GM21576 (cell line): Measurements from ENCODE around the gene ACTR6.
"Not testable (repeated sequence)": the region's sequence is repeated elsewhere in the genome, so short reads cannot be mapped to it uniquely, and the experiment has no call there.

Experiments used
- ATAC-seq: cut with Tn5 transposase; IDR thresholded peaks from one replicate; pipeline ENCODE4 v1.9.1; 2021; ENCODE audit warnings: mild to moderate bottlenecking, moderate library complexity; ENCODE audit not compliant: unreplicated experiment

ACTR6 gene

DNA sequence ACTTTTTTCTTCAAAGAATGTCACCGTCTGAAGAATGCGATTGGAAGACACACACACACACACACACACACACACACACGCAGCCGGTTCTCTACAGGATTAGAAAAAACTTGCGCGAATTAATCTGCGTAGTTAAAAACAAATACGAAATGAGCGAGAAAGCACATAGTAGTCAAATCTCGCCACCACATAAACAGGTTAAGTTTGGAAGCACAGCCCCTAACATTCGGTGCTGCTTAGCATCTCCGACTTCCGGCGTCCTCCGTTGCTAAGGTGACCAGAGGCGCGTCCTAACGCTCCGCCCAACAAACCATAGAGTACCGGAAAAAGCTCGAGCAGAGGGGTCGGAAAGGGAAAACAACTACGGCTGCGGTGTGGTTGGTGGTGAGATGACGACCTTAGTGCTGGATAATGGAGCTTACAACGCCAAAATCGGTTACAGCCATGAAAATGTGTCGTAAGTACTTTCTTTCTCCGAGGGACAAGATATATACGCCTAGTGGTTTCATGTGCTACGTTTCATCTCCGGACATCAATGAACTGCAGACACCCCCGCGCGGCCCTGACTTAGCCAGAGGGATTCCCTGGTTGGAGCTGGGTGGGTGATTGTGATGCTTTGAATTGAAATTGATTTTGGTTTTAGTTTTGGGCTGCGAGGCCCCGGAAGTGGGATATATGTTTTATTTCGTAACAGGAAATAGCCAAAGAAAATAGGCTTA, at the start of gene ACTR6:
ACTR6 (plus strand) TSS at position 353 of the 719 bp plus-strand sequence; CDS start at position 390, 37 bp downstream.
- ATAC-seq = peak; percentile 88

DNA sequence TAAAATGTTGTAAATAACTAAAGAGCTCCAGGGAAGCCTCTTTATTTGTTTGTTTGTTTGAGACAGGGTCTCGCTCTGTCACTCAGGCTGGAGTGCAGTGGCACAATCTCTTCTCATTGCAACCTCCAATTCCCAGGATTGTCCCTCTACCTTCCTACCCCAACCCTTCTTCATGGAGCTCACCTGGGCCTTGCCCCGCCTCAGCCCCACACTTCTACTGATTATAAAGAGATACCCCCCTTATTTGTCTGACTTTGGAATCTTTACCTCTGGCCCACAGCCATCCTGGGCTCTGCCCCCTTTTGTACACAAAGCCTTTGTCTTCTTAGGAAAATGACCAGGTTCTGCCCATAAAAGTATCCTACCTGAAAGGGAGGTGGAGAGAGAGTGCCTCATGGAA, 48.8 kb upstream of the ACTR6 start:
- no peak for ATAC-seq

DNA sequence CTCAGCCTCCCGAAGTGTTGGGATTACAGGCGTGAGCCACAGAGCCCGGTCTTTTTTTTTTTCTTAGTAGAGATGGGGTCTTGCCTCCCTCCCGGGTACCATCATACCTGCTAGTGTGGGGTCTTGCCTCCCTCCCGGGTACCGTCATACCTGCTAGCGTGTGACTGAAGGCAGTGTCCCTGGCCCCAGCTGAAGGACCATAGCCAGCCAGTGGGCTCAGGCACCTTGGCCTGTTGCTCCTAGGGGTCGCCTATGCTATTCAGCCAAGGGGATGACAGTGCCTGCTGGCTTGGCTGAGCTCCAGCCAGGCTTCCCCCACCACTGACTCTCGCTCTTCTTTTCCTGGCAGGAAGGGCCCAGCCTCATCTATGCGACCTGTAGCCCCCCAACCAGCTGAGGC, 47.5 kb upstream of the ACTR6 start:
- ATAC-seq = no peak

DNA sequence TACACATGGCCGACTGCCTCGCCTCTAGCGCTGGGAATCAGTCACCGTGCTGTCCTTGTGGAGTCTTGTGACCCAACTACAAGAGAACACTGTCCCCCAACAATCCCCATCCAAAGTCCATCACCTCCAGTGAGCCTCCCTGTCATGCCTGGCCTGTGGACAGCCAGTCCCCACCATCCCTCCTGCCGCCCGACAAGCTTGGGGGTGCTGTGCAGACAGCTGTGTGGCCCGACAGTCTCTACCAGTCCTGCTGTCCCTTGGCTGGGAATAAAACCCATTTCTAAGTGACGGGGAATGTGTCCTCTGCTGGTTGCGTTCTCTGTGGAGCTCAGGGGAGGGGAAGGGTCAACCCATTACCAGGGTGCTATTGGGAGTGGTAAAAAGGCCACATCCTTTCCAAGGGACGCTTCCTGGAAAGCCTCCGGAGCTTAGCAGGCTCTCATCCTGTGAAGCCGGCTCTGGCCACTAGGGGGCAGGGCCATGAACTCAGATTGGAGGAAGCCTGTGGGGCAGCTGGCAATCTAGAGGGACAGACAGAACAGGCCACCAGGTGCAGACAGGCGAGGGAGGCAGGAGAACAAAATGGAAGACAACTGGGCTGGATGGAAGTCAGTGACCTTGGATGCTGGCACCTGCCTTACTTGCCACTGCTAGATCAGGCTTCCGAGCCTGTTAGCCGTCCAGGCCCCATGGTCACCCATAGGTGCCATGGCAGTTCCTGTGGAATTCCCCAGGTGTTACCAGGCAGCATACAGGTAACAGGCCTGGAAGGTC, 46.0 kb upstream of the ACTR6 start:
- ATAC-seq = peak; percentile 77

DNA sequence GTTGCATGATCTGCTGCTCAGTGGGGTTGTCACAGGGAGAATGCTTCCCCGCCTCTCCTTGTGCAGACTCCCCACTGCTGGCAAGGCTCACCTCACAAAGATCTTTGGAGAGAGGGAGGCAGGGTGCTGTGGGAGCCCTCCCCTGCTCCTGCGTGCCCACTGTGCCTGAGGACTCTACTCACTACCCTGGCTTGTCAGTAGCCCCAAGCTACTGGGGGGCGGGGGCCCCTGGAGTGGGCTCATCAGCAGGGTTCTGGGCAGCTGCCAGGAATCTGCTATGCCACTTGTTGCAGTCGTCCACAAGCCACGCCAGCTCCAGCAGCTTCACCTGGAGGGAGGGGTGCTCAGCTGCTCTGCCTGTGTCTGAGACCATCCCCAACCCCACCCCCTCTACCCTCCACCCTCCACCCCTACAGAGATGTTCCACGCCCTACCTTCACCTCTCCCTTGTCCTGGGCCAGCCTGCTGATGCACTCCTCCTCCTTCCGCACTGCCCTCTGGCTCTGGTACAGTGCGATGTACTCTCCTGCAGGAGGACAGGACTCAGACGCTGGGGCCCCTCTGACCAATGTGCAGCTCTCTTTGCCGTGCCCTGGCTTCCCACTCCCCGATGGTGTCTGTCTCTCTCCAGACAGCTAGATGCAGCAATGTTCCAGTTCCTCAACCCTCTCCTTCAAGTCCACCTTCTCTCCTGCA, 43.7 kb upstream of the ACTR6 start:
- ATAC-seq = no peak

DNA sequence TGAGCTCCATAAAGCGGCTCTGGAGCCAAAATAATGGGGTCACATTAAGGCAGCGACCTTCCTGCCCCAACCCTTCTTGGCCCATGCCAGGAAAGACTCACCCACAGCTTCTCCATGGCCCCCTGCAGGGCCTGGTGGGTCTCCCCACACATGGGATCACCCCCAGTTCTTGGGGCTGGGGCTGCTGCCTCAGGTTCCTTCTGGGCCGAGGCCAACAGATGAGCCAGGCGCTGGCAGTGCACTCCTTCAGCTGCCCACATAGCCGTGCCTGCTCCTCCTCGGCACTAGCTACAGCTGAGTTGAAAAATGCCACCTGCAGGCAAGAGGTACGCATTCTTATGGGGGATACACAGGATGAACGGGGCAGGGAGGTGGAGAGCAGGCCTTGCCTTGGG, 43.2 kb upstream of the ACTR6 start:
- ATAC-seq = no peak

DNA sequence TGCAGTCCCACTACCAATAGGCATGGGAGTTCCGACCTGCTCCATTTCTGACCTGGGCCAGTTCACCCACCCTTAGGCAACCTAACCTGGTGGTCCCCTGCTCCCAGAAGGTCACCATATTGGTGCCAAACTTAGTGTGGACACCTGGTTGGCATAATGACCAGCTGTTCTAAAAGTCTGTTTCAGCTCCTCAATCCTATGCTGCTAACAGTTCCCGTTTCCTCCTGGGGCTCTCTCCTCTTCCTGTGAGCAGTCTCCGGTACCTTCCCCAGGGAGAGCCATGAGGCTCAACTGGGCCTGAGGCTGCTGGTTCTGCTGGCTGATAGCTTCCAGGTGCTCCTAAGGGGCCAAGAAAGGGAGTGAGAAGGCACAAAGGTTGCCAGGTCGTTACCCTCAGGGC, 42.1 kb upstream of the ACTR6 start:
- no peak for ATAC-seq

DNA sequence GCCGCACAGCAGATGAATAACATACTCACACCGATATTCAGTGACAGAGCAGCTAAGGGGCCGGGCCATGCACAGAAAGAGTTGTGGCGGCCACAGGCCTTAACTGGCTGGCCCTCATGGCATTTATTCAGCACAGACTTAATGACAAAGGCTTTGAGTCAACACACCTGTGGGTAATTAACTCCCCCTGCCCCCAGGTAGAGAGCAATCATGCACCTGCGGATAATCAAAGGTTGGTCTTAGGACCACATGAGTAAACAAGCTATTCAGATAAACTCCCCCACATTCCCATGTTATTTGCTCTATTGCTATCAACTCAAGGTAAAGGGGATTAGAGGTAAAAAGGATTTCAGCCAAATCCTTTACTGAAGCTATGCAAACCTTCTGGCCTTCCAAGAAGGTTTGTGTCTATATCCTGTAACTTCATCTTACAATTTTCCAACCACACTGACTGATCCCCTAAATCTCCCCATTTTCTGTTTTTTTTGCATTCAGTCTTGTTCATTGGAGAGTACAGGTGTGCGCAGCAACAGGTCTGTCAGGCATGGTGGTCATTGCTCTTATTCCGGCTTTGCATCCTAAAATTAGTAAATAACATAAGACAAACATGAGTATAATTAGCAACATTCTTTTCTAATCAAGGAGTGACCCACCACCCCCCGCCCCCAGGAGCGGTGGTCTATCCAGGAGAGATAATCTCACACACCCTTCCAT, 41.1 kb upstream of the ACTR6 start:
- no peak for ATAC-seq

DNA sequence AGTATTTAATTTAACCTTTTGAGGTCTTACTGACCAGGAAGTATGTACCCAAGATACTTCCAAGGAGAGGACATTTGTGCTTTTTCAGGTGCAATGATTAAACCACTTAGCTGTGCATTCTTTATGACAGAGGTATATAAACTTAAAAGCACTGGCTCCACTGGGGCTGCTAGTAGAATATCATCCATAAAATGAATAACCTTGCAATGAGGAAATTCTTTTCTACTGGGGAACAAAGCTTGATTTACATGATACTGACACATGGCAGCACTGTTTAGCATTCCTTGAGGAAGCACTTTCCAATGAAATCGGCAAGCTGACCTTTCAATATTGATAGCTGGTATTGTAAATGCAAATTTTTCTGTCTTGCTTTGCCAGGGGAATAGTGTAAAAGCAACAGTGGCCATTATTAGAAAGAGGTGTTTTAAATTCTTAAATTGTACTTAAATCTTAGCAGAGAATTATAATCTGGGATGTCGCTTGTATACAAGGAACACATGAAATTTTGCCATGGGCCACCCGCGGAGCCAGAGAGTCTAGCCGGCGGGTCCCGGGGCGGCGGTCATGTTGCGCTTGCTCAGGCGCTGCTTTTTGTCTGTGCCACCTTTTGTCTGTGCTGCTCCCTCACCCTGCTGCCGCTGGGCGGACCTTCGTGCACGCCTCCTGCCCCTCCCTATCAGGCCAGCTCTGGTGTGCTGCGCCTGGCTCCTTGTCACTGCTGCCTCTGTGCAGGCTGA, 37.0 kb upstream of the ACTR6 start:
- ATAC-seq = peak; percentile 100

DNA sequence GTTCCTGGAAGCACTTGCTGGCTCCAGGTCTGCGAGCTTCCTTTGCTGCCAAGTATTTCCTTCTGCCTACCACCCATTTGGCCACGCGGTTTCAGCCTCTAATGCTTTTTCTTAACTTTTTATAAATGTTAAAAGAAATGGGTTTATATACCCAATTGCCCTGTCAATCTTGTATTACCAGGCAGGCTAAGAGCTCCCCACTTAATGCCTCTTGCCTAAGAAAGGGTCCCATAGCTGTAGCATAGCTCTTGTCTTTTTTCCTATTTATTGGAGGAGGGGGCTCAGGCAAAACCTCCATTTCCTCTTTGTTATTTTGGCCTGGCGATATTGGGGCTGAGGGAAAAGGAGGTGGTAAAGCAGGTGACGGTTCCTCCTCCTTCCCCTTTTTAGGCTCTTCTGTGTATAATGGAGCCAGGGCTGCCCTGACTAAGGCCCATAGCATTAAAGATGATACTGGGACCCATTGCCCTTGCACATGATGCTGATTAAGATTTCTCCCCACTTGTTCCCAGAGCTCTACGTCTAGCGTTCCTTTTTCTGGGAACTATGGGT, 36.4 kb upstream of the ACTR6 start:
- peak; percentile 8 for ATAC-seq

DNA sequence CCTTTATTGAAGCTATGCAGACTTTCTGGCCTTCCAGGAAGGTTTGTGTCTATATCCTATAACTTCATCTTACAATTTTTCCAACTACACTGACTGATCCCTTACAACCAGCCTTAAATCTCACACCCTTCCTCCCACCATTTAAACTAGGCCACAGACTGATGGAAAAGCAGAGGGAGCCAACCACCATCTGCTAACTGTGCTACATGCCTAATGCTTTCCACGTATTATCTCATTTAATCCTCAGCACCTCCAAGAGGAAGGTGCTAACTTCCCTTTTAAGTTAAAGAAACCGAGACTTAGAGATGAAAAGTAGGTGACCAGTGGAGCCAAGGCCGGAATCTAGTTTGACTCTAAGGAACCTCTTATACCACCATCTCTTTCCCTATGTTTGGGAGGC, 35.3 kb upstream of the ACTR6 start:
- no peak for ATAC-seq

DNA sequence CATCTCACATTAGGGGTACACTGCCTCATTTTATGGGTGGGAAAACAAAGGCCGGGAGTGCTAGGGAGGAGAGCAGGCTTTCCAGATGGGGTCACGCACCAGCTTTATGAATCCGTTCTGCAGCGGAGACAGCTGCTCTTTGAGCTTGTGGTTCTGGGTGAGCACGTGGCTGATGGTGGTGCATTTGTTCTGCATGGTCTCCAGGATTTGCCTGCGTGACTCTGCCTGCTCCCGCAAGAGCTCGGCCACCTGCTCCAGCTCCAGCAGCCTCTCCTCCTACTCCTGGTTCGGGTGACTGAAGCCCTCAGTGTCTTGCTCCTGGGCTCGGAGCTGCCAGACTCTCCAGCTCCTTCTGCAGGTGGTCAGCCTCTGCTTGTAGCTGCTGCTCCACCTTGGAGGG, 34.4 kb upstream of the ACTR6 start:
- no peak for ATAC-seq

DNA sequence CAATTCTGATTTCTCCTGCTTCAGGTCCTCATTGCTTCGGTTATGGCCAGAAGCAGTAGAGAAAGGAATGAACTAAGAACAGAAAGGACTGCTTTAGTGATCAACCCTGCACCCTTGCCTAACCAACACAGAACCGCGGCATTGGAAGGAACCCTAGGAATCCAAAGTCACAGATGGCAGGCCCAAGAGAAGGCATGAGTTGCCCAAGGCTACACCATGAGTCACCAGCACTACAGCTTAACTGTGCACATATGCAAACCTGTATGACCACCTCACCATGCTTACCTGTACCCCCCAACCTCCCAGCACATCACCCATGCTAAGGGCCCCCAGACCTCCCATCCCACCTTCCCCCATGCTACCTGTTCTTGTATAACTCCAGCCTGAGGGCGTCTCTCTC, 32.1 kb upstream of the ACTR6 start:
- ATAC-seq = no peak

DNA sequence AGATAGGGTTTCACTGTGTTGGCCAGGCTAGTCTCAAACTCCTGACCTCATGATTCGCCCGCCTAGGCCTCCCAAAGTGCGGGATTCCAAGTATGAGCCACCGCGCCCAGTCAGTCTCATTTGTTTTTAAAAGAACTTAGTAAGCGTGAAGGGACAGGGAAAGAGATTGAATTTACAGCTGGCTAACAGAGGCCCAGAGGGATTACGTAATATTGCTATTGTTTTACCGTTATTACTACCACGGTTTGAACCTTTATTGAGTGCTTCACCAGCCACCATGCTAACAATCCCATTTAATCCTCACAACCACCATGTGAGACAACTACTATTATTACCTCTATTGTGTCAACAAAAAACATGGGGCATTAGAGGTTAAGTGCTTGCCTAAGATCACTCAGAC, 31.3 kb upstream of the ACTR6 start:
- ATAC-seq = no peak

DNA sequence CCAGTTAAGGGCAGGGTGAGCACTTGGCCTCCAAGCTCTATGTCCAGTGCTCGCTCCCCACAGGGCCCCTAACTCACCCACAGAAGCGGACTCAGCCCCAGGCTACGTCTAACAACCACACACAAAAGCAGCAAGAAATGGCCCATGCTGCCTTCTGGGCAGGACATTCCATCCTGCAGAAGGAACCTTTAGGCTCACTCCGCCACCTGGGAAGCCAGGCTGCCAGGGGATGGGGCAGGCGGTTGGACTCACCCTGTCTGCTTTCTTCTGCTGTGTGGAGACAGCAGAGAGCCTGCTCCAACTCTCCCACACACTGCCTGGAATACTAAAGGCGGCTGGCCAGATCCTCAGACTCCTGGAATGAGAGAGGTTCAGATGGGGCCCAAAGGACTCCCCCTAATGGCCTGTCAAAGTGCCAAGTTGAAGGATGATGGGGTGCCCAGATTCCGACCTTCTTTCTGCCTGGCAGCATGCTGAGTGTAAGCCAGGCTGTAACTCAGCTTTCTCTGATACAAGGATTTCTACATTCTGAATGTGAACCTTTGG, 30.2 kb upstream of the ACTR6 start:
- no peak for ATAC-seq

DNA sequence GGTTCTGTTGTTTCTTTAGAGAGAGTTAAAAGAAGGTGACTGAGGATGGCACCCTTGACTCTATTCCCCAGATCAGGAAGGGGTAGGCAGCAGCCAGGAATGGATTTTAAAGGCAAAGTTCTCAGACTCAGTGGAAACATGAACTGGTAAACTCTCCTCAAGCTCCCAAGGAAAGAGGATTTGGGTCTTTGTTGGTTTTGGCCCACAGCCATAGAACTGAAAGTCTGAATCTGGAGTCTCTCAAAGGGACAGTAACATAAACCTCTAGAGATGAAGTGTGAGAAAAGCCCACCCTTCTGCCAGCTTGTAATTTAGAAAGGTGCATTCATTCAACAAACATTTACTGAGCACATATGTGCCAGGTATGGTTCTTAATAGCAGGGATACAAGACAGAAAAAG, 29.4 kb upstream of the ACTR6 start:
- ATAC-seq = no peak

DNA sequence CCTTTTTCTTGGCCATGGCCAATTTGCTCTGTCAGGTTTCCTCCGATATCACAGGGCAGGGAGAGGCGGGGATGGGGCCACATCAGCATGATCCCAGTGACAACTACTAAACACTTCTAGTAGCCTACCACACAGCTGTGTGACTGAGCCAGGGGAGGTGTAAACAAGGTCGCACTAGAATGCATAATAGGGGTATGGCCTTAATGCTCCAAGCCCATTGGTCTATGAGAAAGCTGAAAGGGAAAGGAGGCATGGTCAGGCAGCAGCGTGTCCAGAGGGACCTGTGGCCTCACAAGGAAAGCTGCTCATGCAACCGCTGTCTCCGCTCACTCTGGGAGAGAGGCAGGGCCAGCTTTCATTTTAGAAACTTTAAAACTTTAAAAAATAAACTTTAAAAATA, 27.5 kb upstream of the ACTR6 start:
- ATAC-seq = no peak

DNA sequence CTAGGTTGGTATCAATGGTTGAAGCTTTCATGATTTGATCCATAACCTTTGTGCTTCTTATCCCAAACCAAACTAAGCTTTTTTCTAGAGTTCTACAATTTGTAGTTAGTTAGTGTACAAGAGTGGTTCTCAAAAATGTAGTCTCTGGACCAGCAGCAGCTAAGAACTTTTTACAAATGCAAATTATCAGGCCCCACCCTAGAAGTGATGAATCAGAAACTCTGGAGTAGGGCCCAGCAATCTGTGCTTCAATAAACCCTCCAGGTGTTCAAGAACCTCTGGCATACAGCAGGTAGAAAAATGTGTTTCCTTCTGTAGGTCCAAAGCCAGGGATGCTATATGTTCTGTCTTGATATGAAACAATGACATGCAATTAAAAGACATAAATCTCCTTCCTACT, 26.1 kb upstream of the ACTR6 start:
- ATAC-seq = no peak

DNA sequence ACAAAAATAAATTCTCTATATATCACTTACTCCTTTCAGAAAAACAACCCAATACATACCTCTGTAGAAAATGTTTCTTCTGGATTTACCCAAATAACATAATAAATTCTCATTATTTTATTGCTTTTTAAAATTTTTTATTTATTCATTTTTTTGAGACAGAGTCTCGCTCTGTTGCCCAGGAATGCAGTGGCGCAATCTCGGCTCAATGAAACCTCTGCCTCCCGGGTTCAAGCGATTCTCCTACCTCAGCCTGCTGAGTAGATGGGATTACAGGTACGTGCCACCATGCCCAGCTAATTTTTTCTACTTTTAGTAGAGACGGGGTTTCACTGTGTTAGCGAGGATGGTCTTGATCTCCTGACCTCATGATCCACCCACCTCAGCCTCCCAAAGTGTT, 24.1 kb upstream of the ACTR6 start:
- ATAC-seq = not testable (repeated sequence)

DNA sequence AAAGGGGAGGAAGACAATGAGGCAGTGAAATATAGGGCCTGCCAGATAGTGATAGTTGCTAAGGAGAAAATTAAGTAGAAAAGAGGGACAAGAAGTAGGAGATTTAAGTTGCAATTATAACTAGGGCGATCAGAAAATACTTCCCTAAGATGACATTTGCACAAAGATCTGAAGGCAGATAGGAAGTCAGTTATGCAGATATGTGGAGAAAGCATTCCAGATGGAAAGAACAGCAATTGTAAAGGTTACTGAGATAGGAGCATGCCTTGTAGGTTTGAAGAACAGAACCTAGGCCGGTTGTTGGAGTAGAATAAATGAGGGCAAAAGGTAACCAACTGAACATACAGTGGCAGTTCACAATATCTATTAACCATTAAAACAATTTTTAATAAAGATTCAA, 21.4 kb upstream of the ACTR6 start:
- no peak for ATAC-seq
